HepG2 (cell line): ENCODE measurements around the gene WDR31. TPM values are rescaled to one million over a fixed set of nuclear protein-coding genes. Genes with fewer than 3 reads are reported as not detected.

Source experiments
- ARID4A ChIP-seq: sonication (generic); formaldehyde crosslinking; IDR thresholded peaks from 2 replicates; pipeline ENCODE4 v1.5.0; 2020; ENCODE audit warnings: mild to moderate bottlenecking, missing genetic modification reagents, borderline replicate concordance
- ERF ChIP-seq: IDR thresholded peaks from 2 replicates; pipeline ENCODE4 v1.6.1; 2018; ENCODE audit warnings: missing biosample characterization, missing genetic modification reagents
- GMEB1 ChIP-seq: sonication (generic); formaldehyde crosslinking; IDR thresholded peaks from 2 replicates; pipeline ENCODE4 v1.5.1; 2020; ENCODE audit warnings: missing genetic modification reagents, mild to moderate bottlenecking, borderline replicate concordance
- HMG20A ChIP-seq: IDR thresholded peaks from 2 replicates; pipeline ENCODE4 v1.6.1; 2016; ENCODE audit warnings: borderline replicate concordance
- KLF6 ChIP-seq: IDR thresholded peaks from 2 replicates; pipeline ENCODE4 v1.8.0; 2016; ENCODE audit warnings: missing biosample characterization, missing genetic modification reagents
- KMT2B ChIP-seq: IDR thresholded peaks from 2 replicates; pipeline ENCODE4 v1.6.1; 2016; ENCODE audit warnings: missing genetic modification reagents, missing compliant biosample characterization
- MTA1 ChIP-seq: sonication (generic); formaldehyde crosslinking; IDR thresholded peaks from 2 replicates; pipeline ENCODE4 v1.4.0; 2020; ENCODE audit warnings: missing genetic modification reagents, mild to moderate bottlenecking, borderline replicate concordance
- SOX5 ChIP-seq: IDR thresholded peaks from 2 replicates; pipeline ENCODE4 v1.6.1; 2016; ENCODE audit warnings: borderline replicate concordance
- TARDBP ChIP-seq: sonication (generic); formaldehyde crosslinking; IDR thresholded peaks from 2 replicates; pipeline ENCODE4 v1.8.0; 2022; ENCODE audit warnings: mild to moderate bottlenecking, missing genetic modification reagents
- TCF12 ChIP-seq, 2 experiments: fragments of 450-650 bp in 1 of 2; sonication (generic) in 1 of 2; formaldehyde crosslinking in 1 of 2; IDR thresholded peaks; 2 replicates each; pipeline versions ENCODE4 v1.6.1 to v1.8.0; 2017 to 2022; ENCODE audit warnings: antibody characterized with exemption in 1 of 2, mild to moderate bottlenecking in 1 of 2, missing genetic modification reagents in 1 of 2, moderate library complexity in 1 of 2
- TMF1 ChIP-seq: sonication (generic); formaldehyde crosslinking; IDR thresholded peaks from 2 replicates; pipeline ENCODE4 v1.8.1; 2022; ENCODE audit warnings: low read depth, missing genetic modification reagents
- ZNF143 ChIP-seq: sonication (generic); formaldehyde crosslinking; IDR thresholded peaks from 2 replicates; pipeline ENCODE4 v1.4.0; 2020; ENCODE audit warnings: missing genetic modification reagents
- ZNF232 ChIP-seq: sonication (generic); formaldehyde crosslinking; IDR thresholded peaks from 2 replicates; pipeline ENCODE4 v1.4.0; 2020; ENCODE audit warnings: missing genetic modification reagents, borderline replicate concordance
- ZNF33A ChIP-seq: sonication (generic); formaldehyde crosslinking; IDR thresholded peaks from 2 replicates; pipeline ENCODE4 v1.5.1; 2020; ENCODE audit warnings: missing genetic modification reagents, mild to moderate bottlenecking, moderate library complexity, borderline replicate concordance
- ZNF430 ChIP-seq: sonication (generic); formaldehyde crosslinking; IDR thresholded peaks from 2 replicates; pipeline ENCODE4 v1.9.0; 2021; ENCODE audit warnings: mild to moderate bottlenecking, missing genetic modification reagents
- ZNF547 ChIP-seq: sonication (generic); formaldehyde crosslinking; IDR thresholded peaks from 2 replicates; pipeline ENCODE4 v1.5.1; 2020; ENCODE audit warnings: mild to moderate bottlenecking, missing genetic modification reagents
- ZNF710 ChIP-seq: sonication (generic); formaldehyde crosslinking; IDR thresholded peaks from 2 replicates; pipeline ENCODE4 v1.5.0; 2020; ENCODE audit warnings: mild to moderate bottlenecking, missing genetic modification reagents, borderline replicate concordance
- polyA plus RNA-seq, 8 experiments: library from polyadenylated mRNA; depleted of rRNA in 3 of 8; stranded (reverse) in 7 of 8; unstranded in 1 of 8; fragments of >200 nt; fragmentation: Illumina TruSeq in 4 of 8; extraction: Trizol in 4 of 8; gene quantifications; 2 replicates each; pipeline versions ENCODE4 v1.2.1 to v1.2.3, GENCODE V29; 2011 to 2016; ENCODE audit warnings: low read depth in 4 of 8, missing spikeins in 1 of 8, mixed read lengths in 1 of 8; ENCODE audit not compliant: insufficient read depth in 1 of 8
- total RNA-seq, 5 experiments: library from RNA; depleted of rRNA; stranded (reverse); fragments of >200 nt; fragmentation: Illumina TruSeq; extraction: Trizol; gene quantifications; 2 replicates each; pipeline ENCODE4 v1.2.3, GENCODE V29; 2016; ENCODE audit warnings: low read depth in 1 of 5
- TF ChIP-seq, protein P1 (sequence below): sonication (generic); formaldehyde crosslinking; IDR thresholded peaks from 2 replicates; pipeline ENCODE4 v1.5.0; 2020; ENCODE audit warnings: mild to moderate bottlenecking, missing genetic modification reagents, moderate library complexity

The WDR31 gene
- total and polyA plus RNA-seq, 2 of the 13 experiments (the other 11 are each of a cell fraction or from before 2014, with no cell fraction given): 0.33 to 1.7 TPM

- TF ChIP-seq ZNF710 (CRISPR knock-in tag) (peak; percentile 88; the same call in 1 of the 2 replicates), ZNF33A (no peak), KMT2B (CRISPR knock-in tag) (no peak), ZNF430 (CRISPR knock-in tag) (peak; percentile 87), TCF12 (IDR thresholded peaks at IDR 0.05) (no peak), TCF12 (CRISPR knock-in tag; IDR thresholded peaks at IDR 0.05) (peak; percentile 61; the same call in 1 of the 2 replicates), TMF1 (CRISPR knock-in tag) (peak; percentile 25; the same call in 1 of the 2 replicates), ZNF547 (0 out of 2 replicates have a peak, but pooled peaks have one; percentile 10), MTA1 (peak; percentile 90; the same call in 1 of the 2 replicates), TARDBP (CRISPR knock-in tag) (peak; percentile 58; the same call in 1 of the 2 replicates), SOX5 (peak; percentile 74; the same call in 1 of the 2 replicates), ARID4A (CRISPR knock-in tag) (peak; percentile 54; the same call in 1 of the 2 replicates), ZNF232 (CRISPR knock-in tag) (peak; percentile 77; the same call in 1 of the 2 replicates), ERF (CRISPR knock-in tag) (peak; percentile 32; the same call in 1 of the 2 replicates), HMG20A (CRISPR knock-in tag) (peak; percentile 55), ZNF143 (CRISPR knock-in tag) (peak; percentile 32; the same call in 1 of the 2 replicates), GMEB1 (peak; percentile 48; the same call in 1 of the 2 replicates), KLF6 (CRISPR knock-in tag) (0 out of 2 replicates have a peak, but pooled peaks have one; percentile 31)
- TF ChIP-seq, protein P1, sequence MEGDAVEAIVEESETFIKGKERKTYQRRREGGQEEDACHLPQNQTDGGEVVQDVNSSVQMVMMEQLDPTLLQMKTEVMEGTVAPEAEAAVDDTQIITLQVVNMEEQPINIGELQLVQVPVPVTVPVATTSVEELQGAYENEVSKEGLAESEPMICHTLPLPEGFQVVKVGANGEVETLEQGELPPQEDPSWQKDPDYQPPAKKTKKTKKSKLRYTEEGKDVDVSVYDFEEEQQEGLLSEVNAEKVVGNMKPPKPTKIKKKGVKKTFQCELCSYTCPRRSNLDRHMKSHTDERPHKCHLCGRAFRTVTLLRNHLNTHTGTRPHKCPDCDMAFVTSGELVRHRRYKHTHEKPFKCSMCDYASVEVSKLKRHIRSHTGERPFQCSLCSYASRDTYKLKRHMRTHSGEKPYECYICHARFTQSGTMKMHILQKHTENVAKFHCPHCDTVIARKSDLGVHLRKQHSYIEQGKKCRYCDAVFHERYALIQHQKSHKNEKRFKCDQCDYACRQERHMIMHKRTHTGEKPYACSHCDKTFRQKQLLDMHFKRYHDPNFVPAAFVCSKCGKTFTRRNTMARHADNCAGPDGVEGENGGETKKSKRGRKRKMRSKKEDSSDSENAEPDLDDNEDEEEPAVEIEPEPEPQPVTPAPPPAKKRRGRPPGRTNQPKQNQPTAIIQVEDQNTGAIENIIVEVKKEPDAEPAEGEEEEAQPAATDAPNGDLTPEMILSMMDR: 0 out of 2 replicates have a peak, but pooled peaks have one; percentile 18
Observed at GRCh38 chr9:113387560-113388230, 47.6 kb upstream of the WDR31 start (continued).
